Sigmoid colon (tissue), 4 donors: Measurements from ENCODE around the gene SMAGP.

Source experiments
- CTCF ChIP-seq, 4 experiments: fragments of 450-650 bp in 3 of 4; fragments of 200-600 bp in 1 of 4; IDR thresholded peaks; one replicate each; pipeline ENCODE4 v1.5.1; 2016 to 2019; ENCODE audit warnings: antibody characterized with exemption in 4 of 4, mild to moderate bottlenecking in 3 of 4, moderate library complexity in 2 of 4
- POLR2AphosphoS5 ChIP-seq, 4 donors: sonication (generic); formaldehyde crosslinking; IDR thresholded peaks; one replicate each; pipeline ENCODE4 v1.6.1; 2017; ENCODE audit warnings: antibody characterized with exemption in 4 of 4

GRCh38 chr12:51197736-51198567 lies 72.3 kb downstream of the SMAGP start:
- TF ChIP-seq CTCF (IDR thresholded peaks at IDR 0.05), result no peak
- TF ChIP-seq POLR2AphosphoS5 (IDR thresholded peaks at IDR 0.05), result no peak
